NB4 (cell line): Measurements from ENCODE around the gene ALOX12.

Experiments
- DNase-seq: peaks from one replicate; pipeline ENCODE4 v3.0.0; 2010; ENCODE audit warnings: low read depth
- H3K4me3 ChIP-seq: one replicate; pipeline ENCODE4 v1.5.1; 2011; ENCODE audit warnings: mild to moderate bottlenecking, low read depth, low read length, moderate library complexity
- CTCF ChIP-seq: IDR thresholded peaks from one replicate; pipeline ENCODE4 v1.5.1; 2012; ENCODE audit warnings: low read depth, low read length
- MAX ChIP-seq: IDR thresholded peaks from 2 replicates; pipeline ENCODE4 v1.6.1; 2011; ENCODE audit warnings: low read depth, low read length
- MYC ChIP-seq: IDR thresholded peaks from 2 replicates; pipeline ENCODE4 v1.6.1; 2011; ENCODE audit warnings: low read depth, low read length
- POLR2A ChIP-seq: IDR thresholded peaks from 2 replicates; pipeline ENCODE4 v1.6.1; 2011; ENCODE audit warnings: mild to moderate bottlenecking; ENCODE audit not compliant: insufficient read length; ENCODE audit errors: extremely low read depth

ALOX12 gene

GRCh38 chr17:7011942-7012254 lies 16.0 kb downstream of the ALOX12 start:
- DNase-seq, result no peak
- no peak for TF ChIP-seq POLR2A
- TF ChIP-seq MYC, result no peak
- TF ChIP-seq CTCF, result no peak
- no peak for TF ChIP-seq MAX
- peak overlapping the region; percentile 91 for H3K4me3 ChIP-seq

- DNase-seq, result peak; percentile 94
- no peak for TF ChIP-seq CTCF
- no peak; the same call in 1 of the 2 replicates for TF ChIP-seq MAX
- TF ChIP-seq POLR2A, result peak; percentile 89
- peak; percentile 10; the same call in 1 of the 2 replicates for TF ChIP-seq MYC
- peak overlapping the region; percentile 91 for H3K4me3 ChIP-seq
Observed at GRCh38 chr17:7014261-7014994, 18.6 kb downstream of the ALOX12 start.

GRCh38 chr17:7014995-7015958 lies 19.4 kb downstream of the ALOX12 start:
- peak; percentile 46 for DNase-seq
- TF ChIP-seq POLR2A, result no peak
- no peak for TF ChIP-seq MYC
- TF ChIP-seq CTCF, result no peak
- no peak for TF ChIP-seq MAX
- H3K4me3 ChIP-seq, result peak overlapping the region; percentile 66

GRCh38 chr17:7016418-7016817 lies 20.6 kb downstream of the ALOX12 start:
- no peak for DNase-seq
- H3K4me3 ChIP-seq, result no peak overlapping the region
- TF ChIP-seq MYC, result no peak

GRCh38 chr17:7016886-7017826 lies 21.3 kb downstream of the ALOX12 start:
- TF ChIP-seq POLR2A (no peak), CTCF (no peak)
- H3K4me3 ChIP-seq, result no peak overlapping the region

GRCh38 chr17:7017827-7018200 lies 22.0 kb downstream of the ALOX12 start:
- no peak overlapping the region for H3K4me3 ChIP-seq
- no peak for TF ChIP-seq MYC
- TF ChIP-seq CTCF, result no peak
- no peak for TF ChIP-seq MAX
- no peak for TF ChIP-seq POLR2A
- peak; percentile 64 for DNase-seq

More at GRCh38 chr17:7016886-7017826, 21.3 kb downstream of the ALOX12 start:
- DNase-seq, result no peak
